Measurements from ENCODE around the gene GRAP. TPM values are rescaled to one million over a fixed set of nuclear protein-coding genes. Genes with fewer than 3 reads are reported as not detected.

Gene GRAP
- total and polyA plus RNA-seq, 2 donors (not counting 3 experiments of a cell fraction or from before 2014, with no cell fraction given), result 32.1 to 43.6 TPM

GRCh38 chr17:19024101-19025078 is 22.4 kb downstream of the GRAP start:
- no peaks in the 10 kb centered on the region for H3K27me3 ChIP-seq (ENCODE audit: control insufficient read depth in 2 of 2, insufficient read depth in 2 of 2, low read length in 2 of 2)
- intact Hi-C loops (cut with micrococcal nuclease), result no loop called here
- no peak overlapping the region for H3K27ac ChIP-seq (ENCODE audit: insufficient read depth, low read depth, low read length)
- no peak overlapping the region for H3K9ac ChIP-seq (replicated peaks; ENCODE audit: extremely low read depth, insufficient read depth, low read length)
- FAIRE-seq (no peak), DNase-seq (ENCODE audit: low read depth, low spot score) (no peak)
- H3K36me3 ChIP-seq (ENCODE audit: control insufficient read depth in 2 of 2, extremely low read depth in 1 of 2, insufficient read depth in 2 of 2, low read length in 2 of 2), result peaks cover 4 to 21% of the 10 kb centered on the region in 2 experiments
- ChIA-PET CTCF (interaction anchor here (4.1 kb wide), 1 partner anchor 64 kb away, joined by 22 read pairs; no protein-coding TSS in a partner anchor), POLR2A (no interaction called here)
- no peaks in the 10 kb centered on the region for H3K9me3 ChIP-seq (replicated peaks; ENCODE audit: control insufficient read depth, insufficient read depth, low read length)
- H4K20me1 ChIP-seq (replicated peaks; ENCODE audit: control insufficient read depth, extremely low read depth, insufficient read depth, low read length), result no peaks in the 10 kb centered on the region
- no peak overlapping the region for H3K4me2 ChIP-seq (ENCODE audit: insufficient read depth, low read length)
- dilution Hi-C loops (cut with MboI; ENCODE audit: extremely low pct_ligation_motif_present, low sequenced_read_pairs), result no loop called here
- BruUV-seq (replicated peaks), result no TSS peak
- H3K4me1 ChIP-seq (ENCODE audit: control insufficient read depth, extremely low read depth, insufficient read depth, low read length), result no peaks in the 10 kb centered on the region
- H3K79me2 ChIP-seq (ENCODE audit: control insufficient read depth, insufficient read depth, low read length), result no peaks in the 10 kb centered on the region
- H2AFZ ChIP-seq (ENCODE audit: low read depth, low read length), result no peak overlapping the region
- H3K4me3 ChIP-seq (replicated peaks in 1 of 3; ENCODE audit: insufficient read depth in 1 of 3, low read depth in 1 of 3, low read length in 3 of 3), result no peak overlapping the region
- H3K9me1 ChIP-seq (replicated peaks; ENCODE audit: control insufficient read depth, extremely low read depth, insufficient read depth, low read length), result no peaks in the 10 kb centered on the region
- no peak for TF ChIP-seq EZH2 (IDR thresholded peaks at IDR 0.05; ENCODE audit: borderline replicate concordance, low read depth, low read length, severe bottlenecking)
- TF ChIP-seq POLR2AphosphoS5 (IDR thresholded peaks at IDR 0.05; ENCODE audit: insufficient read depth, low read depth, low read length), result no peak
- no peak for TF ChIP-seq CTCF (IDR thresholded peaks at IDR 0.05; ENCODE audit: extremely low read depth in 1 of 2, insufficient read depth in 1 of 2, low read depth in 1 of 2, low read length in 2 of 2)
- TF ChIP-seq MAX (IDR thresholded peaks at IDR 0.05; ENCODE audit: insufficient read depth, insufficient read length), result no peak
- no peak for TF ChIP-seq GATA2 (IDR thresholded peaks at IDR 0.05; ENCODE audit: insufficient read depth, insufficient read length, low read depth, low read length)
- no peak for TF ChIP-seq POLR2A (IDR thresholded peaks at IDR 0.05; ENCODE audit: low read depth, low read length)
- no peak for TF ChIP-seq MYC (IDR thresholded peaks at IDR 0.05; ENCODE audit: low read depth, low read length)
- TF ChIP-seq FOS (IDR thresholded peaks at IDR 0.05; ENCODE audit: borderline replicate concordance, insufficient read depth, low read length), result no peak
- no peak for TF ChIP-seq JUN (IDR thresholded peaks at IDR 0.05; ENCODE audit: borderline replicate concordance, insufficient read depth, insufficient read length, low read depth)
